K562 (cell line): ENCODE results near the gene CNKSR1. TPM values are rescaled to one million over a fixed set of nuclear protein-coding genes. Genes with fewer than 3 reads are reported as not detected.

Experiments
- BACH1 ChIP-seq: fragments of 200-800 bp; sonication (Bioruptor generic); IDR thresholded peaks from 2 replicates; pipeline ENCODE4 v1.6.1; 2016; ENCODE audit warnings: missing genetic modification characterization, missing compliant biosample characterization
- PREB ChIP-seq: sonication (generic); formaldehyde crosslinking; IDR thresholded peaks from 2 replicates; pipeline ENCODE4 v1.8.1; 2023; ENCODE audit warnings: mild to moderate bottlenecking, missing genetic modification reagents
- ZNF561 ChIP-seq: fragments of 450-650 bp; formaldehyde crosslinking; conservative IDR thresholded peaks from 2 replicates; pipeline ENCODE4 v1.4.0; 2020; ENCODE audit warnings: mild to moderate bottlenecking, moderate library complexity
- polyA plus RNA-seq, 8 experiments: library from polyadenylated mRNA; depleted of rRNA in 4 of 8; stranded (reverse) in 5 of 8; unstranded in 3 of 8; fragments of >200 nt; fragmentation: Nextera tagmentation in 2 of 8; fragmentation: Illumina TruSeq in 1 of 8; extraction: Ambion mirVana in 2 of 8; extraction: Trizol in 1 of 8; gene quantifications; 2 replicates each; pipeline versions ENCODE4 v1.2.1 to v1.2.3, GENCODE V29; 2011 to 2014; ENCODE audit warnings: inconsistent platforms in 1 of 8, missing spikeins in 1 of 8
- total RNA-seq, 7 experiments: library from RNA; depleted of rRNA in 6 of 7; stranded (reverse); fragments of >200 nt in 6 of 7; fragmentation: Illumina TruSeq in 2 of 7; extraction: Trizol in 2 of 7; gene quantifications; 2 replicates each; pipeline versions ENCODE4 v1.2.1 to v1.2.3, GENCODE V29; 2011 to 2021; ENCODE audit warnings: low replicate concordance in 1 of 7

CNKSR1 gene
- total and polyA plus RNA-seq, 9 of the 15 experiments (the other 6 are each of a cell fraction or from before 2014, with no cell fraction given), result 0.03 to 2.8 (median 1.1) TPM

GRCh38 chr1:26237230-26237966 is 60.1 kb downstream of the CNKSR1 start (continued):
- no peak for TF ChIP-seq PREB (CRISPR knock-in tag)
- TF ChIP-seq ZNF561 (CRISPR knock-in tag), result no peak
- TF ChIP-seq BACH1, result peak; percentile 99

Other genes with a start within 250 kb of the CNKSR1 start
Only the 7 nearest of the 17 such genes appear.
- gene PDIK1L, start 65.7 kb upstream of the CNKSR1 start, total RNA-seq (2014; rRNA removed), result 12.8 and 13.7 TPM in 2 replicates
- gene PDIK1L, start 65.7 kb upstream of the CNKSR1 start, total RNA-seq (2014; rRNA removed; fragmentation: Illumina TruSeq; extraction: Trizol), result 30.2 and 36.1 TPM in 2 replicates
- 21.6 and 23.3 TPM in 2 replicates for gene PDIK1L, start 65.7 kb upstream of the CNKSR1 start, total RNA-seq (2015; rRNA removed; fragmentation: Illumina TruSeq; extraction: Trizol)
- 26.3 TPM in 2 replicates for gene PDIK1L, start 65.7 kb upstream of the CNKSR1 start, total RNA-seq (2021)
- 23.8 and 24.5 TPM in 2 replicates for gene PDIK1L, start 65.7 kb upstream of the CNKSR1 start, polyA plus RNA-seq (2011; rRNA removed)
- 19.8 and 20.0 TPM in 2 replicates for gene PDIK1L, start 65.7 kb upstream of the CNKSR1 start, polyA plus RNA-seq (2014; fragmentation: Illumina TruSeq; extraction: Trizol)
- gene PDIK1L, start 65.7 kb upstream of the CNKSR1 start, polyA plus RNA-seq (2014; fragmentation: Nextera tagmentation; extraction: Ambion mirVana), result 10 to 100 TPM; 14.7 to 21.5 TPM
- gene PDIK1L, start 65.7 kb upstream of the CNKSR1 start, polyA plus RNA-seq (2014; rRNA removed), result 13.6 and 13.9 TPM in 2 replicates
- gene FAM110D, start 18.4 kb upstream of the CNKSR1 start, total RNA-seq (2014; rRNA removed), result 0.64 and 0.69 TPM in 2 replicates
- 0.26 and 0.33 TPM in 2 replicates for gene FAM110D, start 18.4 kb upstream of the CNKSR1 start, total RNA-seq (2014; rRNA removed; fragmentation: Illumina TruSeq; extraction: Trizol)
- gene FAM110D, start 18.4 kb upstream of the CNKSR1 start, total RNA-seq (2015; rRNA removed; fragmentation: Illumina TruSeq; extraction: Trizol), result 0.29 and 0.34 TPM in 2 replicates
- 0.58 and 0.62 TPM in 2 replicates for gene FAM110D, start 18.4 kb upstream of the CNKSR1 start, total RNA-seq (2021)
- 0.60 and 0.67 TPM in 2 replicates for gene FAM110D, start 18.4 kb upstream of the CNKSR1 start, polyA plus RNA-seq (2011; rRNA removed)
- 0.18 and 0.33 TPM in 2 replicates for gene FAM110D, start 18.4 kb upstream of the CNKSR1 start, polyA plus RNA-seq (2014; fragmentation: Illumina TruSeq; extraction: Trizol)
- under 1 TPM; 0.04 to 0.11 TPM for gene FAM110D, start 18.4 kb upstream of the CNKSR1 start, polyA plus RNA-seq (2014; fragmentation: Nextera tagmentation; extraction: Ambion mirVana)
- 0.80 and 1.1 TPM in 2 replicates for gene FAM110D, start 18.4 kb upstream of the CNKSR1 start, polyA plus RNA-seq (2014; rRNA removed)
- not detected in 2 replicates for gene C1orf232, start 8.5 kb upstream of the CNKSR1 start, total RNA-seq (2014; rRNA removed)
- not detected in 2 replicates for gene C1orf232, start 8.5 kb upstream of the CNKSR1 start, total RNA-seq (2014; rRNA removed; fragmentation: Illumina TruSeq; extraction: Trizol)
- not detected in 2 replicates for gene C1orf232, start 8.5 kb upstream of the CNKSR1 start, total RNA-seq (2015; rRNA removed; fragmentation: Illumina TruSeq; extraction: Trizol)
- gene C1orf232, start 8.5 kb upstream of the CNKSR1 start, total RNA-seq (2021), result not detected in 2 replicates
- gene C1orf232, start 8.5 kb upstream of the CNKSR1 start, polyA plus RNA-seq (2011; rRNA removed), result not detected in 2 replicates
- gene C1orf232, start 8.5 kb upstream of the CNKSR1 start, polyA plus RNA-seq (2014; fragmentation: Illumina TruSeq; extraction: Trizol), result not detected in 2 replicates
- gene C1orf232, start 8.5 kb upstream of the CNKSR1 start, polyA plus RNA-seq (2014; fragmentation: Nextera tagmentation; extraction: Ambion mirVana), result not detected
- gene C1orf232, start 8.5 kb upstream of the CNKSR1 start, polyA plus RNA-seq (2014; rRNA removed), result not detected in 2 replicates
- gene ZNF593, start 7.6 kb upstream of the CNKSR1 start, total RNA-seq (2014; rRNA removed), result 233 and 259 TPM in 2 replicates
- 16.2 and 32.2 TPM in 2 replicates for gene ZNF593, start 7.6 kb upstream of the CNKSR1 start, total RNA-seq (2014; rRNA removed; fragmentation: Illumina TruSeq; extraction: Trizol)
- 66.3 and 76.7 TPM in 2 replicates for gene ZNF593, start 7.6 kb upstream of the CNKSR1 start, total RNA-seq (2015; rRNA removed; fragmentation: Illumina TruSeq; extraction: Trizol)
- 125 and 144 TPM in 2 replicates for gene ZNF593, start 7.6 kb upstream of the CNKSR1 start, total RNA-seq (2021)
- 48.2 and 51.6 TPM in 2 replicates for gene ZNF593, start 7.6 kb upstream of the CNKSR1 start, polyA plus RNA-seq (2011; rRNA removed)
- 37.2 and 58.8 TPM in 2 replicates for gene ZNF593, start 7.6 kb upstream of the CNKSR1 start, polyA plus RNA-seq (2014; fragmentation: Illumina TruSeq; extraction: Trizol)
- gene ZNF593, start 7.6 kb upstream of the CNKSR1 start, polyA plus RNA-seq (2014; fragmentation: Nextera tagmentation; extraction: Ambion mirVana), result 10 to 100 TPM in 1 of 2 experiments, 1 to 10 TPM in 1; 9.8 to 27.1 TPM
- gene ZNF593, start 7.6 kb upstream of the CNKSR1 start, polyA plus RNA-seq (2014; rRNA removed), result 313 and 334 TPM in 2 replicates
- not detected in 2 replicates for gene ZNF593OS, start 5.7 kb upstream of the CNKSR1 start, total RNA-seq (2014; rRNA removed)
- gene ZNF593OS, start 5.7 kb upstream of the CNKSR1 start, total RNA-seq (2014; rRNA removed; fragmentation: Illumina TruSeq; extraction: Trizol), result not detected in 2 replicates
- gene ZNF593OS, start 5.7 kb upstream of the CNKSR1 start, total RNA-seq (2015; rRNA removed; fragmentation: Illumina TruSeq; extraction: Trizol), result not detected in 2 replicates
- not detected in 2 replicates for gene ZNF593OS, start 5.7 kb upstream of the CNKSR1 start, total RNA-seq (2021)
- gene ZNF593OS, start 5.7 kb upstream of the CNKSR1 start, polyA plus RNA-seq (2011; rRNA removed), result not detected in 2 replicates
- not detected in 2 replicates for gene ZNF593OS, start 5.7 kb upstream of the CNKSR1 start, polyA plus RNA-seq (2014; fragmentation: Illumina TruSeq; extraction: Trizol)
- under 1 TPM; 0.24 to 0.27 TPM for gene ZNF593OS, start 5.7 kb upstream of the CNKSR1 start, polyA plus RNA-seq (2014; fragmentation: Nextera tagmentation; extraction: Ambion mirVana)
- not detected in 2 replicates for gene ZNF593OS, start 5.7 kb upstream of the CNKSR1 start, polyA plus RNA-seq (2014; rRNA removed)
- gene CATSPER4, start 13.1 kb downstream of the CNKSR1 start, total RNA-seq (2014; rRNA removed), result 0.08 TPM in 1 of 2 replicates, not detected in the other
- gene CATSPER4, start 13.1 kb downstream of the CNKSR1 start, total RNA-seq (2014; rRNA removed; fragmentation: Illumina TruSeq; extraction: Trizol), result not detected in 2 replicates
- not detected in 2 replicates for gene CATSPER4, start 13.1 kb downstream of the CNKSR1 start, total RNA-seq (2015; rRNA removed; fragmentation: Illumina TruSeq; extraction: Trizol)
- gene CATSPER4, start 13.1 kb downstream of the CNKSR1 start, total RNA-seq (2021), result 0.13 TPM in 1 of 2 replicates, not detected in the other
- 0.05 TPM in 1 of 2 replicates, not detected in the other for gene CATSPER4, start 13.1 kb downstream of the CNKSR1 start, polyA plus RNA-seq (2011; rRNA removed)
- not detected in 2 replicates for gene CATSPER4, start 13.1 kb downstream of the CNKSR1 start, polyA plus RNA-seq (2014; fragmentation: Illumina TruSeq; extraction: Trizol)
- gene CATSPER4, start 13.1 kb downstream of the CNKSR1 start, polyA plus RNA-seq (2014; fragmentation: Nextera tagmentation; extraction: Ambion mirVana), result under 1 TPM in 1 of 2 experiments, not detected in 1; 0.04 TPM
- 0.35 TPM in 1 of 2 replicates, not detected in the other for gene CATSPER4, start 13.1 kb downstream of the CNKSR1 start, polyA plus RNA-seq (2014; rRNA removed)
- gene CEP85, start 56.7 kb downstream of the CNKSR1 start, total RNA-seq (2014; rRNA removed), result 75.9 and 77.9 TPM in 2 replicates
- 89.6 and 92.6 TPM in 2 replicates for gene CEP85, start 56.7 kb downstream of the CNKSR1 start, total RNA-seq (2014; rRNA removed; fragmentation: Illumina TruSeq; extraction: Trizol)
- 85.3 and 88.7 TPM in 2 replicates for gene CEP85, start 56.7 kb downstream of the CNKSR1 start, total RNA-seq (2015; rRNA removed; fragmentation: Illumina TruSeq; extraction: Trizol)
- 80.2 and 84.8 TPM in 2 replicates for gene CEP85, start 56.7 kb downstream of the CNKSR1 start, total RNA-seq (2021)
- 140 and 167 TPM in 2 replicates for gene CEP85, start 56.7 kb downstream of the CNKSR1 start, polyA plus RNA-seq (2011; rRNA removed)
- gene CEP85, start 56.7 kb downstream of the CNKSR1 start, polyA plus RNA-seq (2014; fragmentation: Illumina TruSeq; extraction: Trizol), result 102 and 107 TPM in 2 replicates
- gene CEP85, start 56.7 kb downstream of the CNKSR1 start, polyA plus RNA-seq (2014; fragmentation: Nextera tagmentation; extraction: Ambion mirVana), result 100 to 1,000 TPM in 1 of 2 experiments, 10 to 100 TPM in 1; 42.1 to 107 TPM
- gene CEP85, start 56.7 kb downstream of the CNKSR1 start, polyA plus RNA-seq (2014; rRNA removed), result 97.5 and 114 TPM in 2 replicates